Activated CD4-positive, alpha-beta T cell treated with anti-CD3 and anti-CD28 coated beads for 36 hours (primary cell): ENCODE data around the gene CELA2B. TPM values are rescaled to one million over a fixed set of nuclear protein-coding genes. Genes with fewer than 3 reads are reported as not detected.
"Not testable (repeated sequence)": the region's sequence is repeated elsewhere in the genome, so short reads cannot be mapped to it uniquely, and the experiment has no call there.

Experiments
- ATAC-seq: fragments of 200-7000 bp; cut with Tn5 transposase; one replicate; pipeline ENCODE4 v1.10.0; 2021; ENCODE audit warnings: mild to moderate bottlenecking, moderate library complexity
- CTCF ChIA-PET: fragments of 350-600 bp; sonication (Branson Sonifier 250); formaldehyde crosslinking; loops from one replicate; lab custom pipeline; 2021; ENCODE audit warnings: antibody characterized with exemption; lab: Charles Lee
- POLR2A ChIA-PET: fragments of 350-600 bp; sonication (Branson Sonifier 250); formaldehyde crosslinking; loops from one replicate; lab custom pipeline; 2021; ENCODE audit warnings: antibody characterized with exemption, inconsistent platforms; lab: Charles Lee
- DNase-seq: peaks from one replicate; pipeline ENCODE4 v3.0.0-alpha.2; 2020
- H3K27ac Mint-ChIP-seq: one replicate; pipeline ENCODE4 v1.8.0; 2021; ENCODE audit warnings: mixed read lengths
- H3K27me3 Mint-ChIP-seq: one replicate; pipeline ENCODE4 v1.8.0; 2021; ENCODE audit warnings: mixed read lengths
- H3K36me3 Mint-ChIP-seq: one replicate; pipeline ENCODE4 v1.8.0; 2021; ENCODE audit warnings: low read depth, mixed read lengths
- H3K4me1 Mint-ChIP-seq: one replicate; pipeline ENCODE4 v1.8.0; 2021; ENCODE audit warnings: mixed read lengths
- H3K4me3 Mint-ChIP-seq: one replicate; pipeline ENCODE4 v1.8.0; 2021; ENCODE audit warnings: mild to moderate bottlenecking, moderate library complexity, mixed read lengths
- H3K9me3 Mint-ChIP-seq: one replicate; pipeline ENCODE4 v1.8.0; 2021; ENCODE audit warnings: low read depth, mixed read lengths
- intact Hi-C, 2 experiments: fragments of 100-400 bp; cut with DNase I in 1 of 2; cut with micrococcal nuclease in 1 of 2; formaldehyde crosslinking; loops; one replicate each; pipeline versions ENCODE4 v1.14.2 to v1.15.1; 2022 to 2024; cut with DNase I, micrococcal nuclease
- total RNA-seq, 2 experiments: library from RNA; stranded (reverse); gene quantifications; one replicate each; pipeline ENCODE4 v1.2.3, GENCODE V29; 2021

The CELA2B gene
- total RNA-seq, 2 experiments from 2014 or later = not detected

- Mint-ChIP-seq H3K27ac (no peak overlapping the region), H3K36me3 (no peaks in the 10 kb centered on the region), H3K4me3 (no peak overlapping the region), H3K27me3 (no peaks in the 10 kb centered on the region), H3K4me1 (peaks cover 2% of the 10 kb centered on the region), H3K9me3 (no peaks in the 10 kb centered on the region)
- intact Hi-C loops = no loop called here
- CTCF ChIA-PET = no interaction called here
- POLR2A ChIA-PET = no interaction called here
- DNase-seq = no peak
- no peak for ATAC-seq
Observed at GRCh38 chr1:15507278-15507677, 31.4 kb downstream of the CELA2B start.

GRCh38 chr1:15508700-15509487, 33.0 kb downstream of the CELA2B start:
- intact Hi-C loops = no loop called here
- Mint-ChIP-seq H3K9me3 (no peaks in the 10 kb centered on the region), H3K27me3 (no peaks in the 10 kb centered on the region), H3K4me1 (peaks cover 2% of the 10 kb centered on the region), H3K36me3 (no peaks in the 10 kb centered on the region), H3K4me3 (no peak overlapping the region), H3K27ac (no peak overlapping the region)
- POLR2A ChIA-PET = no interaction called here
- DNase-seq (no peak), ATAC-seq (no peak)
- CTCF ChIA-PET = interaction anchor here (0.7 to 1.7 kb wide), 3 partner anchors 9 to 1715 kb away, joined by 3 to 5 read pairs (median 4); no protein-coding TSS in a partner anchor

- POLR2A ChIA-PET = no interaction called here
- H3K4me3 Mint-ChIP-seq = no peak overlapping the region
- H3K36me3 Mint-ChIP-seq = peaks cover 3% of the 10 kb centered on the region
- intact Hi-C loops = no loop called here
- DNase-seq = no peak
- H3K9me3 Mint-ChIP-seq = no peaks in the 10 kb centered on the region
- CTCF ChIA-PET = interaction anchor here (0.5 to 1.7 kb wide), 3 partner anchors 10 to 1442 kb away, joined by 3 to 5 read pairs (median 4); no protein-coding TSS in a partner anchor
- ATAC-seq = no peak
- peaks cover 5% of the 10 kb centered on the region for H3K4me1 Mint-ChIP-seq
- no peaks in the 10 kb centered on the region for H3K27me3 Mint-ChIP-seq
- no peak overlapping the region for H3K27ac Mint-ChIP-seq
Observed at GRCh38 chr1:15509586-15509985, 33.7 kb downstream of the CELA2B start.

DNA sequence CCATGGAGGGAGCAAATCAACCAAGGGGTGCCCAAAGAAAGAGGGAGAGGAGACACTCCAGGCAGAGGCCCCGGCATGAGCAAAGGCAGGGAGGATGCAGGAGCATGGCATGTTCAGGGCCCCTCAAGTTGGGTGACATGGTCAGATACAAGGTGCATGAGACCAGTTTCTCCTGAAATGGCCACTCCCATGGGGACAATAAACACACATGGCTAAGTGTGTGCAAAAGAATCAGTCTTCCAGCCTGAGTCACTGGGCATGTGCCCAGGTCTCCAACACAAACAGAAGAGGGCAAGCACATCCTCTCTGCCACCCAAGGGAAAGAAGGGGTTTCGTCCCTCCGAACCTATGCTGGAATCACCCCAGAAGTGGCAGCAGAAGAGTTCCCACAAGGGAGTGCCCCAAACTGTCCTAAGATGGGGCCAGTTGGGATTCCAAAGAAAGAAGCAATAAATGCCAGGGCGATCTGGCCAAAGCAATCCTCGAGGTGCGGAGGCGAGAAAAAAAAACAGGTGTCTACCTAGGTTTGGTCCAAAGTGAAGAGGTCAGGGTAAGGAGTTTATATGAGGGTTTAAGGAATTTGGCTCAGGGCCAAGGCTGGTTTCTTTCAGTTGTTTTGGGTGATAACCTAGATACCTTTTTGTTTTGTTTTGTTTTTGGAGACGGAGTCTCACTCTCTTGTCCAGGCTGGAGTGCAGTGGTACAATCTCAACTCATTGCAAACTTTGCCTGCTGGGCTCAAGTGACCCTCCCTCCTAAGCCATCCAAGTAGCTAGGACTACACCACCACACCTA, 34.9 kb downstream of the CELA2B start:
- CTCF ChIA-PET = no interaction called here
- Mint-ChIP-seq H3K4me3 (no peak overlapping the region), H3K9me3 (no peaks in the 10 kb centered on the region), H3K27me3 (no peaks in the 10 kb centered on the region), H3K36me3 (peaks cover 8% of the 10 kb centered on the region), H3K4me1 (peaks cover 14% of the 10 kb centered on the region), H3K27ac (no peak overlapping the region)
- ATAC-seq (no peak), DNase-seq (no peak)
- intact Hi-C loops = no loop called here
- POLR2A ChIA-PET = no interaction called here

DNA sequence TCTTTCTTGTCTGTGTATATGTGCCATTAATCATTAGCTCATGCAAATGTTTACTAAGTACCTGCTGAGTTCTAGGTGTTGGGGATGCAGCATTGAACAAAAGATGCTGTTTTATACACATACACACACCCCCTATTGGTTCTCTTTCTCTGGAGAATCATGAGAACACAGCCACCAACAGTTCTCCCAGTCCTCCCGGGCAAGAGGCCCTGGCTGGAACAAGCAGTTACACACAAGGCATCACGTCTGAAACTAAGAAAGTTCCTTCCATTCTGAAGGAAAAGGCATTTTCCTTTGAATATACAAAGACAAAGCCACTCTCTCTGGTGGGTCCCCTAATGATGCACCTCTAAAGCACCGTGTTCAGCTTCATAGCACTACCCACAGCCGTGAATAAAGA, 37.3 kb downstream of the CELA2B start:
- no peak overlapping the region for H3K27ac Mint-ChIP-seq
- ATAC-seq (no peak), DNase-seq (no peak)
- CTCF ChIA-PET = interaction anchor here (0.7 to 1.1 kb wide), 2 partner anchors 14 to 134 kb away, joined by 3 read pairs; no protein-coding TSS in a partner anchor
- H3K27me3 Mint-ChIP-seq = no peaks in the 10 kb centered on the region
- POLR2A ChIA-PET = no interaction called here
- peaks cover 14% of the 10 kb centered on the region for H3K4me1 Mint-ChIP-seq
- H3K4me3 Mint-ChIP-seq = no peak overlapping the region
- peaks cover 12% of the 10 kb centered on the region for H3K36me3 Mint-ChIP-seq
- intact Hi-C loops = no loop called here
- no peaks in the 10 kb centered on the region for H3K9me3 Mint-ChIP-seq

GRCh38 chr1:15513919-15514318, 38.0 kb downstream of the CELA2B start:
- ATAC-seq = no peak
- peaks cover 14% of the 10 kb centered on the region for H3K4me1 Mint-ChIP-seq
- intact Hi-C loops = no loop called here
- no peak for DNase-seq
- H3K36me3 Mint-ChIP-seq = peaks cover 12% of the 10 kb centered on the region
- CTCF ChIA-PET = interaction anchor here (1.1 kb wide), 1 partner anchor 14 kb away, joined by 3 read pairs; no protein-coding TSS in a partner anchor
- no peaks in the 10 kb centered on the region for H3K9me3 Mint-ChIP-seq
- H3K4me3 Mint-ChIP-seq = no peak overlapping the region
- POLR2A ChIA-PET = no interaction called here
- H3K27me3 Mint-ChIP-seq = no peaks in the 10 kb centered on the region
- no peak overlapping the region for H3K27ac Mint-ChIP-seq

DNA sequence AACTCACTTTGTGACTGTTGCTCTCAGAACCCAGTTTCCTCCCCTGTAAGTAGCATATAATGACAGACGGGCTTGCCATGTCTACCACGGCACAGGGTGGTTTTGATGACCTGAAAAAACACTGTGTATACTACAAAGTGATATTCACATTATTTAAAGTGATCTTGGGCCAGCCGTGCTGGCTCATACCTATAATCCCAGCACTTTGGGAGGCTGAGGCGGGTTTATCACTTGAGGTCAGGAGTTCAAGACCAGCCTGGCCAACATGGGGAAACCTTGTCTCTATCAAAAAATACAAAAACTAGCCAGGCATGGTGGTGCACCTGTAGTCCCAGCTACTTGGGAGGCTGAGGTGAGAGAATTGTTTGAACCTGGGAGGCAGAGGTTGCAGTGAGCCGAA, 38.7 kb downstream of the CELA2B start:
- CTCF ChIA-PET = not testable (repeated sequence)

DNA sequence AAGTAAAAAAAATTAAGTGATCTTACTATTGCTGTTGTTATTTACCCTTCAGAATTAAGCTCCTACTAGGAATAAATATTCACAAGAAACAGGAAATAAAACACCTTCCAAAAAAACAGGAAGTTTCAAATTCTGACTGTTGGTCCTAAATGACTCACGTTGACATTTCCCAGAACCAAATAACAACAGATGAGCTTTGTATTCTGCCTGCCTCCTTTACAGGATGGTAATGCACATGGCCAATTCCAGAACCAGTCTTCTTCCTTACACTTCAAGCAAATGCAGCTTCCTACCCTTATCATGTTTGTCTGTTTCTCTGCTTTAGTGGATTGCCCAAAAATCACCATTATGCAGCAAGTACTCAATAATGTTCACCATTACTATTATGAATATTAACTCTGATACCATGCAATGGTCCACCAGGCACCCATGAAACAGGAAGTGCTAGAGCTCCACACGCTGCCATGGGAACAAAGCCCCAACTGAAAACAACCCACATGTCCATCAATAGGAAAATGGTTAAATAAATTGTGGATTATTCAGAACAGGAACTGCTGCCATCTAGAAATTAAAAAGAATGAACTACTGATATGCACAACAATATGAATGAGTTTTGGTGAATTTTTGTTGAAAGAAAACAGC, 39.2 kb downstream of the CELA2B start:
- Mint-ChIP-seq H3K4me3 (no peak overlapping the region), H3K27me3 (no peaks in the 10 kb centered on the region), H3K4me1 (peaks cover 16% of the 10 kb centered on the region), H3K36me3 (peaks cover 12% of the 10 kb centered on the region), H3K9me3 (no peaks in the 10 kb centered on the region), H3K27ac (peak overlapping the region; percentile 78)
- ChIA-PET POLR2A (no interaction called here), CTCF (no interaction called here)
- ATAC-seq = peak; percentile 44
- intact Hi-C loops = no loop called here
- no peak for DNase-seq

More for the DNA sequence above, 38.7 kb downstream of the CELA2B start:
- H3K4me3 Mint-ChIP-seq, ATAC-seq, H3K27me3 Mint-ChIP-seq, POLR2A ChIA-PET, intact Hi-C loops, H3K9me3 Mint-ChIP-seq, DNase-seq: not testable (repeated sequence)
- H3K4me1 Mint-ChIP-seq = peaks cover 16% of the 10 kb centered on the region
- peak overlapping the region; percentile 48 for H3K27ac Mint-ChIP-seq
- peaks cover 12% of the 10 kb centered on the region for H3K36me3 Mint-ChIP-seq

DNA sequence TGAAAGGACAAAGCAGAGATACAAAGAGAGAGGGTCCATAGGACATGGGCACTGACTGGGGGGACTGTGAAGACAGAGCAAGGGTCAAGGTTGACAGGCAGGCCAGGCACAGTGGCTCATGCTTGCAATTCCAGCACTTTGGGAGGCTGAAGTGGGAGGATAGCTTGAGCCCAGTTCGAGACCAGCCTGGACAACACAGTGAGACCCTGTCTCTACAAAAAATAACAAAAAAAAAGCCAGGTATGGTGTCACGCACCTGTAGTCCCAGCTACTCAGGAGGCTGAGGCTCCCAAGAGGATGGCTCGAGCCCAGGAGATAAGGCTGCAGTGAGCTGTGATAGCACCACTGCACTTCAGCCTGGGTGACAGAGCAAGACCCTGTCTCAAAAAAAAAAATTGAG, 43.7 kb downstream of the CELA2B start:
- ChIA-PET POLR2A (no interaction called here), CTCF (interaction anchor here (1.0 kb wide), 1 partner anchor 88 kb away, joined by 3 read pairs; no protein-coding TSS in a partner anchor)
- Mint-ChIP-seq H3K27me3 (no peaks in the 10 kb centered on the region), H3K27ac (no peak overlapping the region), H3K9me3 (no peaks in the 10 kb centered on the region), H3K4me1 (peaks cover 31% of the 10 kb centered on the region), H3K36me3 (peaks cover 9% of the 10 kb centered on the region), H3K4me3 (no peak overlapping the region)
- DNase-seq (no peak), ATAC-seq (no peak)
- intact Hi-C loops = loop anchor here in 1 of 2 experiments (10.0 kb wide), 1 partner anchor 1785 kb away; no protein-coding TSS in a partner anchor

- POLR2A ChIA-PET, H3K9me3 Mint-ChIP-seq, DNase-seq, CTCF ChIA-PET, ATAC-seq, H3K36me3 Mint-ChIP-seq, H3K27me3 Mint-ChIP-seq: not testable (repeated sequence)
- H3K27ac Mint-ChIP-seq = peak overlapping the region; percentile 49
- intact Hi-C loops = loop anchor here in 1 of 2 experiments (10.0 kb wide), 1 partner anchor 1787 kb away; no protein-coding TSS in a partner anchor
- peak overlapping the region; percentile 12 for H3K4me3 Mint-ChIP-seq
- peaks cover 35% of the 10 kb centered on the region for H3K4me1 Mint-ChIP-seq
Observed at GRCh38 chr1:15521206-15521906, 45.5 kb downstream of the CELA2B start.

DNA sequence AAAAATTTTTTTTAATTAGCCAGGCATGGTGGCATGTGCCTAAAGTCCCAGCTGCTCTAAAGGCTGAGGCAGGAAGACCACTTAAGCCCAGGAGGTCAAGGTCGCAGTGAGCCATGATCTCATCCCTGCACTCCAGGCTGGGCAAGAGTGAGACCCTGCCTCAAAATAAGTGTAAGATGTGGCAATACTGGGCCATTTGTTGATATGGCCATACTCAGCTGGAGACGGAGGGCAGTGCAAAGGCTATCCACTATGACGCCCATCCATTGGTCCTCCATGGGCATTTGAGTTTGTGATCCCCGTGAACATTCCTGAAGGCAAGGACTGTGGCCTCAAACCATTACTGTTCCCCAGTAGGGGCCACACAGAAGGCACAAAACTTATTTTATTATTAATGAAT, 46.6 kb downstream of the CELA2B start:
- Mint-ChIP-seq H3K36me3 (peaks cover 2% of the 10 kb centered on the region), H3K4me3 (no peak overlapping the region), H3K27ac (no peak overlapping the region), H3K27me3 (no peaks in the 10 kb centered on the region), H3K9me3 (no peaks in the 10 kb centered on the region), H3K4me1 (peaks cover 38% of the 10 kb centered on the region)
- DNase-seq = no peak
- CTCF ChIA-PET = no interaction called here
- no peak for ATAC-seq
- intact Hi-C loops = loop anchor here in 1 of 2 experiments (10.0 kb wide), 1 partner anchor 1788 kb away; no protein-coding TSS in a partner anchor
- POLR2A ChIA-PET = no interaction called here
